H9 (cell line): ENCODE results near the gene DARS1. TPM values are rescaled to one million over a fixed set of nuclear protein-coding genes. Genes with fewer than 3 reads are reported as not detected.

Experiments used
- DNase-seq: peaks from one replicate; pipeline ENCODE4 v3.0.0-alpha.2; 2017
- H2AFZ ChIP-seq: one replicate; pipeline ENCODE4 v1.6.1; 2013; ENCODE audit warnings: mild to moderate bottlenecking, low read length, control low read depth, moderate library complexity
- H2AK5ac ChIP-seq: 2 replicates; pipeline ENCODE4 v1.6.1; 2013; ENCODE audit warnings: low read length, control low read depth, mixed read lengths; ENCODE audit not compliant: insufficient read length
- H2BK120ac ChIP-seq: one replicate; pipeline ENCODE4 v1.6.1; 2013; ENCODE audit warnings: low read depth, mild to moderate bottlenecking, low read length, control low read depth, inconsistent platforms; ENCODE audit not compliant: poor library complexity, severe bottlenecking
- H2BK12ac ChIP-seq: 2 replicates; pipeline ENCODE4 v1.6.1; 2013; ENCODE audit warnings: low read length, control low read depth, mixed read lengths, low read depth; ENCODE audit not compliant: insufficient read length
- H2BK15ac ChIP-seq: 2 replicates; pipeline ENCODE4 v1.6.1; 2013; ENCODE audit warnings: low read depth, low read length, control low read depth
- H2BK20ac ChIP-seq: one replicate; pipeline ENCODE4 v1.6.1; 2013; ENCODE audit warnings: low read depth, mild to moderate bottlenecking, low read length, control low read depth, inconsistent platforms; ENCODE audit not compliant: poor library complexity, severe bottlenecking
- H2BK5ac ChIP-seq: 2 replicates; pipeline ENCODE4 v1.6.1; 2013; ENCODE audit warnings: low read length, control low read depth, mixed read lengths; ENCODE audit not compliant: insufficient read length
- H3K14ac ChIP-seq: 2 replicates; pipeline ENCODE4 v1.6.1; 2013; ENCODE audit warnings: low read length, control low read depth; ENCODE audit not compliant: insufficient read depth
- H3K18ac ChIP-seq: 2 replicates; pipeline ENCODE4 v1.6.1; 2013; ENCODE audit warnings: low read depth, mild to moderate bottlenecking, mixed read lengths, low read length, control low read depth; ENCODE audit not compliant: insufficient read length
- H3K23ac ChIP-seq: 2 replicates; pipeline ENCODE4 v1.6.1; 2013; ENCODE audit warnings: low read length, control low read depth, mixed read lengths, low read depth; ENCODE audit not compliant: insufficient read length
- H3K23me2 ChIP-seq: 2 replicates; pipeline ENCODE4 v1.6.1; 2013; ENCODE audit warnings: low read depth, mild to moderate bottlenecking, mixed read lengths, low read length, control low read depth; ENCODE audit not compliant: insufficient read length, poor library complexity, severe bottlenecking
- H3K27ac ChIP-seq: 2 replicates; pipeline ENCODE4 v1.5.1; 2013; ENCODE audit warnings: low read length, control low read depth, mixed read lengths, low read depth; ENCODE audit not compliant: insufficient read length
- H3K27me3 ChIP-seq: 2 replicates; pipeline ENCODE4 v1.6.1; 2013; ENCODE audit warnings: low read length, control low read depth, inconsistent platforms; ENCODE audit not compliant: insufficient read depth
- H3K4ac ChIP-seq: 2 replicates; pipeline ENCODE4 v1.6.1; 2013; ENCODE audit warnings: low read depth, mild to moderate bottlenecking, control low read depth, inconsistent platforms, low read length, moderate library complexity
- H3K4me1 ChIP-seq: 2 replicates; pipeline ENCODE4 v1.6.1; 2013; ENCODE audit warnings: low read length, control low read depth, inconsistent platforms; ENCODE audit not compliant: insufficient read depth
- H3K4me2 ChIP-seq: 2 replicates; pipeline ENCODE4 v1.6.1; 2013; ENCODE audit warnings: low read length, control low read depth, mixed read lengths; ENCODE audit not compliant: insufficient read length, insufficient read depth
- H3K56ac ChIP-seq: 2 replicates; pipeline ENCODE4 v1.6.1; 2013; ENCODE audit warnings: low read depth, mild to moderate bottlenecking, mixed read lengths, low read length, control low read depth; ENCODE audit not compliant: insufficient read length
- H3K79me1 ChIP-seq: 2 replicates; pipeline ENCODE4 v1.6.1; 2013; ENCODE audit warnings: low read depth, mild to moderate bottlenecking, moderate library complexity, low read length, control low read depth, inconsistent platforms; ENCODE audit not compliant: insufficient read depth, poor library complexity, severe bottlenecking
- H3K79me2 ChIP-seq: 2 replicates; pipeline ENCODE4 v1.6.1; 2013; ENCODE audit warnings: low read length, control low read depth, inconsistent platforms; ENCODE audit not compliant: insufficient read depth
- H3K9ac ChIP-seq: 2 replicates; pipeline ENCODE4 v1.6.1; 2013; ENCODE audit warnings: low read length, control low read depth, mixed read lengths; ENCODE audit not compliant: insufficient read length; ENCODE audit errors: extremely low read depth
- H3K9me3 ChIP-seq: one replicate; pipeline ENCODE4 v1.6.1; 2013; ENCODE audit warnings: low read depth, low read length, inconsistent platforms; ENCODE audit not compliant: control insufficient read depth
- H3T11ph ChIP-seq: one replicate; pipeline ENCODE4 v1.6.1; 2013; ENCODE audit warnings: mild to moderate bottlenecking, low read length, control low read depth, inconsistent platforms
- H4K20me1 ChIP-seq: one replicate; pipeline ENCODE4 v1.6.1; 2013; ENCODE audit not compliant: control insufficient read depth, insufficient read length, insufficient read depth
- H4K5ac ChIP-seq: 2 replicates; pipeline ENCODE4 v1.6.1; 2013; ENCODE audit warnings: low read depth, mild to moderate bottlenecking, mixed read lengths, low read length, control low read depth; ENCODE audit not compliant: insufficient read length
- H4K8ac ChIP-seq: replicated peaks from 2 replicates; pipeline ENCODE4 v1.6.1; 2013; ENCODE audit warnings: low read length, control low read depth, mixed read lengths, low read depth; ENCODE audit not compliant: insufficient read length
- H4K91ac ChIP-seq: 2 replicates; pipeline ENCODE4 v1.6.1; 2013; ENCODE audit warnings: low read depth, mild to moderate bottlenecking, moderate library complexity, mixed read lengths, low read length, control low read depth; ENCODE audit not compliant: insufficient read length
- H3K27ac Mint-ChIP-seq, 3 experiments: 2 replicates in 2 of 3; 3 replicates in 1 of 3; pipeline ENCODE4 v1.8.0; 2020 to 2021; ENCODE audit warnings: mixed read lengths in 3 of 3, mild to moderate bottlenecking in 1 of 3, moderate library complexity in 1 of 3
- H3K27me3 Mint-ChIP-seq: 2 replicates; pipeline ENCODE4 v1.8.0; 2021; ENCODE audit warnings: low read depth, mild to moderate bottlenecking, moderate library complexity, mixed read lengths
- H3K36me3 Mint-ChIP-seq, 3 experiments: 2 replicates in 2 of 3; 3 replicates in 1 of 3; pipeline ENCODE4 v1.8.0; 2020 to 2021; ENCODE audit warnings: low read depth in 3 of 3, mixed read lengths in 3 of 3; ENCODE audit not compliant: insufficient read depth in 1 of 3
- H3K4me1 Mint-ChIP-seq, 2 experiments: 2 replicates each; pipeline ENCODE4 v1.8.0; 2020; ENCODE audit warnings: mixed read lengths in 2 of 2
- H3K4me3 Mint-ChIP-seq, 2 experiments: 2 replicates in 1 of 2; 3 replicates in 1 of 2; pipeline ENCODE4 v1.8.0; 2020 to 2021; ENCODE audit warnings: mild to moderate bottlenecking in 2 of 2, mixed read lengths in 2 of 2, moderate library complexity in 1 of 2
- H3K9me3 Mint-ChIP-seq, 2 experiments: 2 replicates in 1 of 2; 3 replicates in 1 of 2; pipeline ENCODE4 v1.8.0; 2020; ENCODE audit warnings: mild to moderate bottlenecking in 2 of 2, mixed read lengths in 2 of 2, moderate library complexity in 1 of 2
- CTCF ChIP-seq: fragments of 200-600 bp; sonication (generic); conservative IDR thresholded peaks from 3 replicates; pipeline ENCODE4 v1.8.0; 2021; ENCODE audit warnings: antibody characterized with exemption, mild to moderate bottlenecking
- WGBS: extraction: QIAGEN DNeasy Blood & Tissue Kit; methylation state at CpG from one replicate; pipeline ENCODE4 v1.1.7; 2013; ENCODE audit warnings: missing lambda C conversion rate, low lambda C conversion rate, mixed read lengths; ENCODE audit not compliant: insufficient read length; ENCODE audit errors: extremely low coverage; 5-methylcytosine and 5-hydroxymethylcytosine counted together
- total RNA-seq: library from RNA; stranded (reverse); gene quantifications from 2 replicates; pipeline ENCODE4 v1.2.1, GENCODE V29; 2021

The DARS1 gene
- total RNA-seq, 1 experiment from 2014 or later = 117 TPM

- H3K9ac ChIP-seq = no peak overlapping the region
- no peak overlapping the region for H3K27ac Mint-ChIP-seq
Observed at GRCh38 chr2:136012315-136012714, 26.9 kb upstream of the DARS1 start.

More at GRCh38 chr2:136012315-136012714, 26.9 kb upstream of the DARS1 start:
- Histone ChIP-seq H3K9me3 (no peaks in the 10 kb centered on the region), H2AK5ac (no peak overlapping the region), H2BK120ac (no peak overlapping the region), H4K20me1 (no peaks in the 10 kb centered on the region), H2BK5ac (no peak overlapping the region), H4K8ac (no peak overlapping the region), H2AFZ (no peak overlapping the region), H3K23me2 (no peaks in the 10 kb centered on the region), H3K56ac (no peak overlapping the region), H3K79me1 (no peaks in the 10 kb centered on the region), H3K27ac (no peak overlapping the region), H3K27me3 (no peaks in the 10 kb centered on the region; the same call in 1 of the 2 replicates), H3K18ac (no peak overlapping the region), H2BK12ac (no peak overlapping the region), H3K23ac (no peak overlapping the region), H3K4me2 (no peak overlapping the region), H3K4ac (no peak overlapping the region), H3K4me1 (peaks cover 4% of the 10 kb centered on the region; the same call in 1 of the 2 replicates), H2BK20ac (no peak overlapping the region), H4K91ac (no peak overlapping the region), H4K5ac (no peak overlapping the region), H3K14ac (no peak overlapping the region), H2BK15ac (no peak overlapping the region), H3T11ph (no peak overlapping the region), H3K79me2 (no peaks in the 10 kb centered on the region)
- Mint-ChIP-seq H3K4me3 (no peak overlapping the region), H3K9me3 (no peaks in the 10 kb centered on the region), H3K36me3 (no peaks in the 10 kb centered on the region), H3K4me1 (peaks cover 17 to 18% of the 10 kb centered on the region in 2 experiments), H3K27me3 (no peaks in the 10 kb centered on the region)
- no peak for DNase-seq
- no CpG with 5 or more reads among the region's 2 CpGs for WGBS
- no peak for TF ChIP-seq CTCF
